Neural progenitor cell (in vitro differentiated cells): Measurements from ENCODE around the gene KBTBD8. TPM values are rescaled to one million over a fixed set of nuclear protein-coding genes. Genes with fewer than 3 reads are reported as not detected.

Experiments used
- DNase-seq: peaks from one replicate; pipeline ENCODE4 v3.0.0-alpha.2; 2016; ENCODE audit warnings: low spot score
- H2AFZ ChIP-seq: fragments of 200-600 bp; sonication (generic); replicated peaks from 2 replicates; pipeline ENCODE4 v1.6.1; 2016; ENCODE audit warnings: antibody characterized with exemption
- H3F3A ChIP-seq: fragments of 200-600 bp; sonication (generic); 2 replicates; pipeline ENCODE4 v1.6.1; 2016; ENCODE audit warnings: antibody characterized with exemption, low read depth
- H3K27ac ChIP-seq: fragments of 200-600 bp; sonication (generic); 2 replicates; pipeline ENCODE4 v1.5.1; 2016; ENCODE audit warnings: mild to moderate bottlenecking
- H3K27me3 ChIP-seq: fragments of 200-600 bp; sonication (generic); 2 replicates; pipeline ENCODE4 v1.6.1; 2016; ENCODE audit warnings: mild to moderate bottlenecking, moderate library complexity
- H3K36me3 ChIP-seq: fragments of 200-600 bp; sonication (generic); 2 replicates; pipeline ENCODE4 v1.5.1; 2016
- H3K4me1 ChIP-seq: fragments of 200-600 bp; sonication (generic); 2 replicates; pipeline ENCODE4 v1.6.1; 2016; ENCODE audit warnings: mixed run types
- H3K4me2 ChIP-seq: fragments of 200-600 bp; sonication (generic); 2 replicates; pipeline ENCODE4 v1.6.1; 2016
- H3K4me3 ChIP-seq: fragments of 200-600 bp; sonication (generic); 2 replicates; pipeline ENCODE4 v1.5.1; 2016
- H3K79me2 ChIP-seq: fragments of 200-600 bp; sonication (generic); 2 replicates; pipeline ENCODE4 v1.6.1; 2016; ENCODE audit warnings: low read depth
- H3K9ac ChIP-seq: fragments of 200-600 bp; sonication (generic); 2 replicates; pipeline ENCODE4 v1.6.1; 2016
- H3K9me3 ChIP-seq: fragments of 200-600 bp; sonication (generic); 2 replicates; pipeline ENCODE4 v1.5.1; 2016; ENCODE audit warnings: low read depth
- H4K20me1 ChIP-seq: fragments of 200-600 bp; sonication (generic); 2 replicates; pipeline ENCODE4 v1.6.1; 2016; ENCODE audit warnings: low read depth
- H3K27ac Mint-ChIP-seq: 3 replicates; pipeline ENCODE4 v1.8.0; 2021; ENCODE audit warnings: mixed read lengths
- H3K27me3 Mint-ChIP-seq: 2 replicates; pipeline ENCODE4 v1.8.0; 2022; ENCODE audit warnings: low read depth, mild to moderate bottlenecking, inconsistent platforms, moderate library complexity, mixed read lengths; ENCODE audit not compliant: insufficient read depth
- H3K36me3 Mint-ChIP-seq: 3 replicates; pipeline ENCODE4 v1.8.0; 2021; ENCODE audit warnings: mixed read lengths
- H3K4me1 Mint-ChIP-seq: 3 replicates; pipeline ENCODE4 v1.8.0; 2021; ENCODE audit warnings: mixed read lengths
- H3K4me3 Mint-ChIP-seq: 3 replicates; pipeline ENCODE4 v1.8.0; 2021; ENCODE audit warnings: mild to moderate bottlenecking, moderate library complexity, mixed read lengths
- H3K9me3 Mint-ChIP-seq: 3 replicates; pipeline ENCODE4 v1.8.0; 2020; ENCODE audit warnings: mixed read lengths
- EZH2 ChIP-seq: fragments of 200-600 bp; sonication (generic); IDR thresholded peaks from 2 replicates; pipeline ENCODE4 v1.6.1; 2017; ENCODE audit warnings: antibody characterized with exemption, mild to moderate bottlenecking, moderate library complexity
- EZH2phosphoT487 ChIP-seq: fragments of 200-600 bp; sonication (generic); IDR thresholded peaks from 2 replicates; pipeline ENCODE4 v1.6.1; 2017; ENCODE audit warnings: antibody characterized with exemption
- total RNA-seq: library from RNA; depleted of rRNA; stranded (reverse); fragments of >200 nt; gene quantifications from 2 replicates; pipeline ENCODE4 v1.2.3, GENCODE V29; 2015; ENCODE audit warnings: low replicate concordance
- TF ChIP-seq, protein P1 (sequence below): fragments of 200-600 bp; sonication (generic); IDR thresholded peaks from 2 replicates; pipeline ENCODE4 v1.5.1; 2017; ENCODE audit warnings: antibody characterized with exemption, mild to moderate bottlenecking

Gene KBTBD8
- total RNA-seq, 1 donor from 2014 or later: 8.3 TPM

DNA sequence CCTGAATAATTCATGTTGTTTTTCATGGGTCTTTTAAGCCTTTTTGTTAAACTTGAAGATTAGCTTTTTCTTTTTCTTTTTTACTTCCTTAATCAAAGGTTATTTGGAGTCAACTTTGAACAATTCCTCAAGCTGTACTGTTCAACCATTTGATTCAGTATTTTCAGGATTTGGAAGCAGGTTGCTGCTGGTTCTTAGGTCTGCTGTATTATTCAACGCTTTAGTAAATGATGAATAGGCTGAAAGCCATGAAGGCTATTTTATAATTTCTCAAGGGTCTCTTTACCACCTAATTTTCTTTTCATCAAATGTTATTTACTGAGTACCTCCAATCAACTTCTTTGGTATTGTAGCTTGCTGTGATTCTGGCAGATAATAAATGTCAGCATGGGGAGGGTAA, 45.8 kb upstream of the KBTBD8 start:
- TF ChIP-seq EZH2phosphoT487: no peak
- TF ChIP-seq, protein P1, sequence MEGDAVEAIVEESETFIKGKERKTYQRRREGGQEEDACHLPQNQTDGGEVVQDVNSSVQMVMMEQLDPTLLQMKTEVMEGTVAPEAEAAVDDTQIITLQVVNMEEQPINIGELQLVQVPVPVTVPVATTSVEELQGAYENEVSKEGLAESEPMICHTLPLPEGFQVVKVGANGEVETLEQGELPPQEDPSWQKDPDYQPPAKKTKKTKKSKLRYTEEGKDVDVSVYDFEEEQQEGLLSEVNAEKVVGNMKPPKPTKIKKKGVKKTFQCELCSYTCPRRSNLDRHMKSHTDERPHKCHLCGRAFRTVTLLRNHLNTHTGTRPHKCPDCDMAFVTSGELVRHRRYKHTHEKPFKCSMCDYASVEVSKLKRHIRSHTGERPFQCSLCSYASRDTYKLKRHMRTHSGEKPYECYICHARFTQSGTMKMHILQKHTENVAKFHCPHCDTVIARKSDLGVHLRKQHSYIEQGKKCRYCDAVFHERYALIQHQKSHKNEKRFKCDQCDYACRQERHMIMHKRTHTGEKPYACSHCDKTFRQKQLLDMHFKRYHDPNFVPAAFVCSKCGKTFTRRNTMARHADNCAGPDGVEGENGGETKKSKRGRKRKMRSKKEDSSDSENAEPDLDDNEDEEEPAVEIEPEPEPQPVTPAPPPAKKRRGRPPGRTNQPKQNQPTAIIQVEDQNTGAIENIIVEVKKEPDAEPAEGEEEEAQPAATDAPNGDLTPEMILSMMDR: no peak
- no peak for TF ChIP-seq EZH2
- no peak for DNase-seq
- H3K79me2 ChIP-seq: no peaks in the 10 kb centered on the region
- H3F3A ChIP-seq: no peaks in the 10 kb centered on the region
- no peaks in the 10 kb centered on the region for H3K36me3 Mint-ChIP-seq
- no peak overlapping the region for H3K4me2 ChIP-seq
- H3K27me3 Mint-ChIP-seq: peaks cover 2% of the 10 kb centered on the region
- no peak overlapping the region for H2AFZ ChIP-seq
- no peaks in the 10 kb centered on the region for H4K20me1 ChIP-seq
- no peaks in the 10 kb centered on the region for H3K27me3 ChIP-seq
- no peak overlapping the region for H3K9ac ChIP-seq
- H3K4me3 Mint-ChIP-seq: no peak overlapping the region
- no peaks in the 10 kb centered on the region for H3K9me3 Mint-ChIP-seq
- no peak overlapping the region for H3K27ac Mint-ChIP-seq
- no peaks in the 10 kb centered on the region for H3K36me3 ChIP-seq
- no peak overlapping the region for H3K27ac ChIP-seq
- H3K4me1 Mint-ChIP-seq: peaks cover 2% of the 10 kb centered on the region
- no peak overlapping the region for H3K4me3 ChIP-seq
- H3K4me1 ChIP-seq: peaks cover 15% of the 10 kb centered on the region
- H3K9me3 ChIP-seq: no peaks in the 10 kb centered on the region

DNA sequence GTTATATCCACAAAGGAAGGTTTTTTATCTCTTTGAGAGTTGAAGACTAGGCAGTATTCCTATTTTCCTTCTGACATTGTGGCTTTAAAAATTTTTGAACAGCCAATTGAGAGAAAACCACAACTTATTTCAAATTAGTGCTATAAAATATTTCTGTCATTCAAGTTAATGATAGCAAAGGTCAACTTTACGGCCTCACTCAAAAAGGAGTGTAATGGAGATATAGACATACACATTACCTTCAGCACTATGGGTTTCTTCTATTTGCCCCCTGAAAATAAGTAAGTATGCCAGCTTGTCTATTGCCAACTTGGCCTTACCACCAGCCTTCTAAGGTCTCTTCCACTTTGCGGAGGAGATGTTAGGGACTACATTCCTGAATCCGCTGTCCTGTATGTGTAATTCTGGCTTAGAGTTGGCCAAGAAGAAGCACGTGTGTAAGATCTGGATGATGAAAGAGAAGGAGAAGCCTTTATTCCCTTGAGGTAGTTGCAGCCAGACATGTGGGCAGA, 44.1 kb upstream of the KBTBD8 start:
- H3K4me3 ChIP-seq: no peak overlapping the region
- DNase-seq: no peak
- H3F3A ChIP-seq: no peaks in the 10 kb centered on the region
- peaks cover 3% of the 10 kb centered on the region for H3K4me1 Mint-ChIP-seq
- no peak overlapping the region for H2AFZ ChIP-seq
- no peak overlapping the region for H3K4me2 ChIP-seq
- no peaks in the 10 kb centered on the region for H3K36me3 ChIP-seq
- H3K9me3 ChIP-seq: no peaks in the 10 kb centered on the region
- H3K27ac Mint-ChIP-seq: no peak overlapping the region
- H3K9ac ChIP-seq: no peak overlapping the region
- peaks cover 4% of the 10 kb centered on the region for H3K27me3 Mint-ChIP-seq
- H4K20me1 ChIP-seq: no peaks in the 10 kb centered on the region
- no peaks in the 10 kb centered on the region for H3K36me3 Mint-ChIP-seq
- H3K27ac ChIP-seq: no peak overlapping the region
- no peak overlapping the region for H3K4me3 Mint-ChIP-seq
- no peaks in the 10 kb centered on the region for H3K9me3 Mint-ChIP-seq
- H3K4me1 ChIP-seq: peaks cover 15% of the 10 kb centered on the region
- no peak for TF ChIP-seq EZH2phosphoT487
- TF ChIP-seq EZH2: no peak
- TF ChIP-seq, protein P1: no peak
- H3K79me2 ChIP-seq: no peaks in the 10 kb centered on the region
- H3K27me3 ChIP-seq: no peaks in the 10 kb centered on the region

DNA sequence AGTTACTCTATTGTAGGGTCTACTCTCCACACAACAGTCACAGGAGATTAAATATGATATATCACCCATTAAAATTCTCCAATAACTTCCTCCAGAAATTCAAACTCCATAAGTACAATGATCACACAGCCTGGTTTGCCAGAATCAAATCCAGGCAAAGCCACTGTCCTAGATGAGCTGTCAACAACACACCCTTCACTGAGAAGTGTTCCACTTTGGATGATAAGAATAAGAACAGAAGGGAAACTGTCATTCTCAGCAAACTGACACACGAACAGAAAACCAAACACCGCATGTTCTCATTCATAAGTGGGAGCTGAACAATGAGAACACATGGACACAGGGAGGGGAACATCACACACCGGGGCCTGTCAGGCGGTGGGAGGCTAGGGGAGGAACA, 41.4 kb upstream of the KBTBD8 start:
- Histone ChIP-seq H3K9me3 (no peaks in the 10 kb centered on the region), H3K79me2 (no peaks in the 10 kb centered on the region), H3K4me1 (peaks cover 8% of the 10 kb centered on the region), H3K27me3 (no peaks in the 10 kb centered on the region), H3K9ac (no peak overlapping the region), H3K4me3 (no peak overlapping the region), H3K27ac (no peak overlapping the region), H4K20me1 (no peaks in the 10 kb centered on the region), H3K36me3 (no peaks in the 10 kb centered on the region), H3K4me2 (no peak overlapping the region), H3F3A (no peaks in the 10 kb centered on the region), H2AFZ (no peak overlapping the region)
- Mint-ChIP-seq H3K27ac (no peak overlapping the region), H3K36me3 (no peaks in the 10 kb centered on the region), H3K27me3 (peaks cover 4% of the 10 kb centered on the region), H3K4me3 (no peak overlapping the region), H3K4me1 (peaks cover 3% of the 10 kb centered on the region), H3K9me3 (no peaks in the 10 kb centered on the region)
- TF ChIP-seq, protein P1: no peak
- TF ChIP-seq EZH2 (no peak), EZH2phosphoT487 (no peak)
- no peak for DNase-seq
